ENCODE data around the gene TNFSF13B. TPM values are rescaled to one million over a fixed set of nuclear protein-coding genes. Genes with fewer than 3 reads are reported as not detected.

Gene TNFSF13B
- total and polyA plus RNA-seq, 2 of the 8 experiments (the other 6 are each of a cell fraction or from before 2014, with no cell fraction given): not detected

- Histone ChIP-seq H3K23ac (ENCODE audit: insufficient read length) (no peak overlapping the region), H2AFZ (ENCODE audit: low read length) (no peak overlapping the region), H2BK20ac (ENCODE audit: low read length) (no peak overlapping the region), H3K4me3 (ENCODE audit: extremely low read depth in 1 of 4, insufficient read depth in 2 of 4, low read depth in 3 of 4, low read length in 4 of 4) (no peak overlapping the region), H3K23me2 (ENCODE audit: low read depth, low read length) (no peaks in the 10 kb centered on the region), H3K18ac (ENCODE audit: extremely low read depth, low read length) (no peak overlapping the region), H2AK5ac (ENCODE audit: low read depth, low read length) (no peak overlapping the region), H3K27ac (ENCODE audit: low read depth, low read length) (no peak overlapping the region), H3K14ac (ENCODE audit: insufficient read length) (no peak overlapping the region), H2BK5ac (ENCODE audit: low read depth, low read length) (no peak overlapping the region), H3K79me2 (ENCODE audit: control insufficient read depth in 1 of 2, insufficient read depth in 2 of 2, low read length in 2 of 2) (no peaks in the 10 kb centered on the region), H4K20me1 (replicated peaks in 1 of 2; ENCODE audit: control insufficient read depth in 1 of 2, insufficient read depth in 2 of 2, low read length in 2 of 2) (no peaks in the 10 kb centered on the region), H3K56ac (replicated peaks; ENCODE audit: insufficient read length, low read depth, low read length) (no peak overlapping the region), H2BK120ac (replicated peaks; ENCODE audit: low read depth, low read length) (no peak overlapping the region), H3K9me3 (ENCODE audit: insufficient read depth in 2 of 2, low read depth in 1 of 2, low read length in 1 of 2) (no peaks in the 10 kb centered on the region), H3K79me1 (ENCODE audit: low read depth, low read length) (no peaks in the 10 kb centered on the region), H4K8ac (ENCODE audit: extremely low read depth, insufficient read depth, low read length) (no peak overlapping the region), H3K36me3 (ENCODE audit: control insufficient read depth in 2 of 4, insufficient read depth in 4 of 4, low read length in 3 of 4) (no peaks in the 10 kb centered on the region), H2BK12ac (ENCODE audit: low read depth, low read length) (no peak overlapping the region), H3K4me1 (replicated peaks in 1 of 4; ENCODE audit: control insufficient read depth in 3 of 4, insufficient read depth in 4 of 4, low read length in 3 of 4) (no peaks in the 10 kb centered on the region; a peak in 1 of 7 replicates), H3K4ac (replicated peaks; ENCODE audit: insufficient read length, low read depth, low read length) (no peak overlapping the region), H4K5ac (ENCODE audit: insufficient read length, low read depth, low read length) (no peak overlapping the region), H3K9ac (replicated peaks in 1 of 4; ENCODE audit: extremely low read depth in 1 of 4, low read depth in 3 of 4, low read length in 3 of 4) (no peak overlapping the region), H3K27me3 (replicated peaks in 1 of 4; ENCODE audit: control insufficient read depth in 3 of 4, extremely low read depth in 1 of 4, insufficient read depth in 3 of 4, low read length in 3 of 4) (no peaks in the 10 kb centered on the region), H4K91ac (replicated peaks; ENCODE audit: insufficient read length, low read length) (no peak overlapping the region), H3K4me2 (ENCODE audit: insufficient read depth in 1 of 2, low read depth in 2 of 2, low read length in 2 of 2) (no peak overlapping the region), H2BK15ac (ENCODE audit: low read length) (no peak overlapping the region)
- DNase-seq (ENCODE audit: low read depth in 1 of 2, low spot score in 2 of 2) (no peak), FAIRE-seq (no peak)
- ChIA-PET POLR2A (ENCODE audit: partially characterized antibody) (no interaction called here), CTCF (ENCODE audit: partially characterized antibody) (no interaction called here)
- no CpG with 5 or more reads among the region's 1 CpG for WGBS, 2 experiments (ENCODE audit: extremely low coverage in 1 of 2, insufficient coverage in 1 of 2, insufficient read length in 1 of 2, insufficient replicate concordance in 2 of 2, low coverage in 1 of 2, low lambda C conversion rate in 2 of 2, missing lambda C conversion rate in 1 of 2)
- TF ChIP-seq CREB1 (IDR thresholded peaks at IDR 0.05): no peak
- TF ChIP-seq ASH2L (IDR thresholded peaks at IDR 0.05; ENCODE audit: low read length): no peak
- no peak for TF ChIP-seq RXRA (IDR thresholded peaks at IDR 0.05; ENCODE audit: insufficient read depth, low read depth, low read length)
- TF ChIP-seq PHF8 (conservative IDR thresholded peaks at IDR 0.05; ENCODE audit: low read depth, low read length): no peak
- no peak for TF ChIP-seq CEBPB (IDR thresholded peaks at IDR 0.05; ENCODE audit: low read depth, low read length)
- TF ChIP-seq KDM5A (IDR thresholded peaks at IDR 0.05; ENCODE audit: low read length): no peak
- no peak for TF ChIP-seq SP4 (IDR thresholded peaks at IDR 0.05; ENCODE audit: low read length)
- TF ChIP-seq NANOG (IDR thresholded peaks at IDR 0.05; ENCODE audit: insufficient read depth, low read depth, low read length, poor library complexity, severe bottlenecking): no peak
- TF ChIP-seq ZNF274 (IDR thresholded peaks at IDR 0.05; ENCODE audit: borderline replicate concordance, extremely low read depth, low read length): no peak
- TF ChIP-seq NRF1 (IDR thresholded peaks at IDR 0.05; ENCODE audit: low read depth, low read length): no peak
- TF ChIP-seq, protein P1, sequence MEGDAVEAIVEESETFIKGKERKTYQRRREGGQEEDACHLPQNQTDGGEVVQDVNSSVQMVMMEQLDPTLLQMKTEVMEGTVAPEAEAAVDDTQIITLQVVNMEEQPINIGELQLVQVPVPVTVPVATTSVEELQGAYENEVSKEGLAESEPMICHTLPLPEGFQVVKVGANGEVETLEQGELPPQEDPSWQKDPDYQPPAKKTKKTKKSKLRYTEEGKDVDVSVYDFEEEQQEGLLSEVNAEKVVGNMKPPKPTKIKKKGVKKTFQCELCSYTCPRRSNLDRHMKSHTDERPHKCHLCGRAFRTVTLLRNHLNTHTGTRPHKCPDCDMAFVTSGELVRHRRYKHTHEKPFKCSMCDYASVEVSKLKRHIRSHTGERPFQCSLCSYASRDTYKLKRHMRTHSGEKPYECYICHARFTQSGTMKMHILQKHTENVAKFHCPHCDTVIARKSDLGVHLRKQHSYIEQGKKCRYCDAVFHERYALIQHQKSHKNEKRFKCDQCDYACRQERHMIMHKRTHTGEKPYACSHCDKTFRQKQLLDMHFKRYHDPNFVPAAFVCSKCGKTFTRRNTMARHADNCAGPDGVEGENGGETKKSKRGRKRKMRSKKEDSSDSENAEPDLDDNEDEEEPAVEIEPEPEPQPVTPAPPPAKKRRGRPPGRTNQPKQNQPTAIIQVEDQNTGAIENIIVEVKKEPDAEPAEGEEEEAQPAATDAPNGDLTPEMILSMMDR (IDR thresholded peaks at IDR 0.05; ENCODE audit: control extremely low read depth in 1 of 3, insufficient read depth in 1 of 3, low read depth in 1 of 3, low read length in 3 of 3): no peak
- no peak for TF ChIP-seq SUZ12 (IDR thresholded peaks at IDR 0.05; ENCODE audit: low read length)
- no peak for TF ChIP-seq HDAC6 (IDR thresholded peaks at IDR 0.05; ENCODE audit: low read depth, low read length)
- TF ChIP-seq POU5F1 (IDR thresholded peaks at IDR 0.05; ENCODE audit: low read depth, low read length): no peak
These were observed 8.9 kb downstream of the TNFSF13B start for GRCh38 chr13:108278466-108278865.

Data from H1 (cell line).